ENCODE data around the gene GRM8. TPM values are rescaled to one million over a fixed set of nuclear protein-coding genes. Genes with fewer than 3 reads are reported as not detected.

The GRM8 gene
- total and polyA plus RNA-seq, 9 of the 15 experiments (the other 6 are each of a cell fraction or from before 2014, with no cell fraction given): 0.13 TPM; not detected in 7

GRCh38 chr7:127107601-127108007, 145.1 kb downstream of the GRM8 start (continued):
- TF ChIP-seq, protein P1, sequence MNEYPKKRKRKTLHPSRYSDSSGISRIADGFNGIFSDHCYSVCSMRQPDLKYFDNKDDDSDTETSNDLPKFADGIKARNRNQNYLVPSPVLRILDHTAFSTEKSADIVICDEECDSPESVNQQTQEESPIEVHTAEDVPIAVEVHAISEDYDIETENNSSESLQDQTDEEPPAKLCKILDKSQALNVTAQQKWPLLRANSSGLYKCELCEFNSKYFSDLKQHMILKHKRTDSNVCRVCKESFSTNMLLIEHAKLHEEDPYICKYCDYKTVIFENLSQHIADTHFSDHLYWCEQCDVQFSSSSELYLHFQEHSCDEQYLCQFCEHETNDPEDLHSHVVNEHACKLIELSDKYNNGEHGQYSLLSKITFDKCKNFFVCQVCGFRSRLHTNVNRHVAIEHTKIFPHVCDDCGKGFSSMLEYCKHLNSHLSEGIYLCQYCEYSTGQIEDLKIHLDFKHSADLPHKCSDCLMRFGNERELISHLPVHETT (CRISPR knock-in tag; conservative IDR thresholded peaks at IDR 0.05 in 1 of 2, IDR thresholded peaks at IDR 0.05 in 1 of 2): peak in 1 of 2 experiments; percentile 65; a peak in 1 of 4 replicates
- TF ChIP-seq IRF1 (CRISPR knock-in tag; IDR thresholded peaks at IDR 0.05; ENCODE audit: borderline replicate concordance) (no peak), GTF2F1 (IDR thresholded peaks at IDR 0.05; ENCODE audit: low read depth, low read length) (no peak), ZSCAN32 (CRISPR knock-in tag; IDR thresholded peaks at IDR 0.05) (no peak), MAZ (CRISPR knock-in tag; conservative IDR thresholded peaks at IDR 0.05 in 1 of 2, IDR thresholded peaks at IDR 0.05 in 1 of 2) (peak; percentile 47 to 74; a peak in 3 of 4 replicates), ZBTB5 (IDR thresholded peaks at IDR 0.05) (no peak), BCLAF1 (IDR thresholded peaks at IDR 0.05; ENCODE audit: borderline replicate concordance in 1 of 2, control insufficient read depth in 1 of 2, low read depth in 2 of 2, low read length in 1 of 2) (no peak), YY1 (IDR thresholded peaks at IDR 0.05; ENCODE audit: borderline replicate concordance in 1 of 3, control insufficient read depth in 1 of 3, extremely low read depth in 1 of 3, insufficient read depth in 3 of 3, insufficient read length in 1 of 3, insufficient replicate concordance in 2 of 3, low read depth in 1 of 3, low read length in 2 of 3) (no peak), COPS2 (conservative IDR thresholded peaks at IDR 0.05) (no peak), FOXA3 (CRISPR knock-in tag; conservative IDR thresholded peaks at IDR 0.05 in 1 of 2, IDR thresholded peaks at IDR 0.05 in 1 of 2) (no peak), DMBX1 (CRISPR knock-in tag; IDR thresholded peaks at IDR 0.05; ENCODE audit: borderline replicate concordance) (peak; percentile 92; the same call in 1 of the 2 replicates)
- TF ChIP-seq, protein P2, sequence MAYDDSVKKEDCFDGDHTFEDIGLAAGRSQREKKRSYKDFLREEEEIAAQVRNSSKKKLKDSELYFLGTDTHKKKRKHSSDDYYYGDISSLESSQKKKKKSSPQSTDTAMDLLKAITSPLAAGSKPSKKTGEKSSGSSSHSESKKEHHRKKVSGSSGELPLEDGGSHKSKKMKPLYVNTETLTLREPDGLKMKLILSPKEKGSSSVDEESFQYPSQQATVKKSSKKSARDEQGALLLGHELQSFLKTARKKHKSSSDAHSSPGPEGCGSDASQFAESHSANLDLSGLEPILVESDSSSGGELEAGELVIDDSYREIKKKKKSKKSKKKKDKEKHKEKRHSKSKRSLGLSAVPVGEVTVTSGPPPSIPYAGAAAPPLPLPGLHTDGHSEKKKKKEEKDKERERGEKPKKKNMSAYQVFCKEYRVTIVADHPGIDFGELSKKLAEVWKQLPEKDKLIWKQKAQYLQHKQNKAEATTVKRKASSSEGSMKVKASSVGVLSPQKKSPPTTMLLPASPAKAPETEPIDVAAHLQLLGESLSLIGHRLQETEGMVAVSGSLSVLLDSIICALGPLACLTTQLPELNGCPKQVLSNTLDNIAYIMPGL (CRISPR knock-in tag; IDR thresholded peaks at IDR 0.05): 0 out of 2 replicates have a peak, but pooled peaks have one; percentile 41
- TF ChIP-seq, protein P3, sequence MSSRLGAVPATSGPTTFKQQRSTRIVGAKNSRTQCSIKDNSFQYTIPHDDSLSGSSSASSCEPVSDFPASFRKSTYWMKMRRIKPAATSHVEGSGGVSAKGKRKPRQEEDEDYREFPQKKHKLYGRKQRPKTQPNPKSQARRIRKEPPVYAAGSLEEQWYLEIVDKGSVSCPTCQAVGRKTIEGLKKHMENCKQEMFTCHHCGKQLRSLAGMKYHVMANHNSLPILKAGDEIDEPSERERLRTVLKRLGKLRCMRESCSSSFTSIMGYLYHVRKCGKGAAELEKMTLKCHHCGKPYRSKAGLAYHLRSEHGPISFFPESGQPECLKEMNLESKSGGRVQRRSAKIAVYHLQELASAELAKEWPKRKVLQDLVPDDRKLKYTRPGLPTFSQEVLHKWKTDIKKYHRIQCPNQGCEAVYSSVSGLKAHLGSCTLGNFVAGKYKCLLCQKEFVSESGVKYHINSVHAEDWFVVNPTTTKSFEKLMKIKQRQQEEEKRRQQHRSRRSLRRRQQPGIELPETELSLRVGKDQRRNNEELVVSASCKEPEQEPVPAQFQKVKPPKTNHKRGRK (tag; IDR thresholded peaks at IDR 0.05): no peak

Measured in K562 (cell line).